Pulmonary artery endothelial cell (primary cell): Measurements from ENCODE around the gene CHERP. TPM values are rescaled to one million over a fixed set of nuclear protein-coding genes. Genes with fewer than 3 reads are reported as not detected.
"Not testable (repeated sequence)": the region's sequence is repeated elsewhere in the genome, so short reads cannot be mapped to it uniquely, and the experiment has no call there.

Source experiments
- DNase-seq: peaks from one replicate; pipeline ENCODE4 v3.0.0-alpha.2; 2011; ENCODE audit warnings: low read depth, low spot score
- total RNA-seq: library from RNA; depleted of rRNA; stranded (reverse); fragments of >200 nt; gene quantifications from 2 replicates; pipeline ENCODE4 v1.2.3, GENCODE V29; 2014

Gene CHERP
- total RNA-seq, 1 donor from 2014 or later = 4.4 TPM

DNA sequence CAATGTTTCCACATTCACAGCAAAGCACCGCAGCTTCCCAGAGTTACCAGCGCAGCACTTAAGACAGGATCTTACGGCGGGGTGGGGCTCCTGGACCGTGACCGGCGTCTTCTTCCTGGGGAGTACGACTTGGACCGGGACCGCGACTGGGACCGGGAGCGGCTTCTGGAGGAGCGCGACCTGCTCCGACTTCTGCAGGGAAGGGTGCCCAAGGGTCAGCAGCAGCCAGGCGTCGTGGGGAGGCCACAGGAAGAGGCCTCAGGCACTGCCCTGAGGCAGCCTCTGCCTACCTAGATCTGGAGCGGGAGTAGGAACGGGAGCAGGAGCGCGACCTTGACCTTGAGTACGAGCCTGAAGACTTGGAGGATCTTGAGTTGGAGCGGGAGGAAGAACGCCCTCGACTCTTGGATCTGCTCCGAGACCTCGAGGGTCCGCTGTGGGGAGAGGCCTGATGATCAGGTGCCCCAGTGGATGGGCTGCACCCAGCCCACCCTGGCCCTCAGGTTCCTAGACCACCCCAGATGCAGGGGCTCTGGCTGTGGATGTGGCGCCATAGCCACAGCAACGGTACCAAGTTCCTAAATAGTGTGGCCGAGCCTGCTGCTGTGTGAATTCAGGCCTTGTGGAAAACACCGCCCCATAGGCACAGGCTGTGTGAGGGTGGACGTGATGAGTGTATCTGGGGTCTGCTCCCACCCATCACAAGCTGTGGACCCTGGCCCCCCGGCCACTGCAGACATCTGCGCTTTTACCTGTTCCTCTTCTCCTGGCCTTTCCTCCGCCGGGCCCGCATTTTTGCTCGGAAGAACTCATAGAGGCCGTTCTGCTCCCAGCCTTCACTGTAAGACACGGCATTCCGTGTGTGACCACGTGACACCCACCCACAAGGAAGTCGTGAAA lies 21.9 kb downstream of the CHERP start:
- no peak for DNase-seq

GRCh38 chr19:16519230-16519687 lies 23.0 kb downstream of the CHERP start:
- DNase-seq = no peak

DNA sequence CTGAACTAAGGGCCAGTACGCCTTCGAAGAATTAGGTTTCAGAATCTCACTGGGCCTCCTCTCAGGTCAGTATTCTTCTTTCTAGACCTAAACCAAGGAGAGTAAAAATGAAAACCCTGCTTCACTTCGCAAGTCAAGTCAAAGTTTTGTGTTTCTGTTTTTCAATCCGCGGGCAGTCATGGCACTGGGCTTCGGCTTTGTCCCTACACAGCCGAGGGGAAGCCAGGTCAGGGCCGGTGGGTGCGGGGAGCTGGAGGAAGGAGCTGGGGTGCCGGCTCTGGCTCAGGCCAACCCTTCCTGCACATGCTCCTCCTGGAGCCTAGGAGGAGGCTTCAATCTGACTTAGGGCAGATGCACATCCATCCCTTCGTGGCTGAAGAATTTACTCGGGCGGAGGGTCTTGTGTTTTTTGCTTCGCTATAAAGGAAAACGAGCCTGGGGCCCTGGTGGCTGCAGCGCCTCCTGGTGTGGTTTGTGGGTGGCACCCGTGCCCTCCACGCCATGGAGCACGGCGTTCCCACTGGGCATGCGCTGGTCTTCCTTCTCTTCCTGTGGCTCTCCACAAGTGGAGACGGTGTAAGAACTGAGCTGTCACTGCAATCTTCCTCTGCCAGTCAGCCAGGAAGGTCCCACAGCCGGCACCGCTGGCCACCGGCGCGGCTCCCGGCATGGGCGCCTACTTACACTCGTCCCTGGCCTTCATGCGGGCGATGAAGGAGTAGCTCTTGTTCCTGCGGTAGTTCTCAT lies 23.6 kb downstream of the CHERP start:
- no peak for DNase-seq

- DNase-seq = no peak
These were observed 24.2 kb downstream of the CHERP start for GRCh38 chr19:16518061-16518460.

- no peak for DNase-seq
These were observed 25.2 kb downstream of the CHERP start for GRCh38 chr19:16516923-16517610.

GRCh38 chr19:16516381-16516780 lies 25.9 kb downstream of the CHERP start:
- no peak for DNase-seq

- no peak for DNase-seq
These were observed 27.7 kb downstream of the CHERP start for GRCh38 chr19:16514383-16515019.

DNA sequence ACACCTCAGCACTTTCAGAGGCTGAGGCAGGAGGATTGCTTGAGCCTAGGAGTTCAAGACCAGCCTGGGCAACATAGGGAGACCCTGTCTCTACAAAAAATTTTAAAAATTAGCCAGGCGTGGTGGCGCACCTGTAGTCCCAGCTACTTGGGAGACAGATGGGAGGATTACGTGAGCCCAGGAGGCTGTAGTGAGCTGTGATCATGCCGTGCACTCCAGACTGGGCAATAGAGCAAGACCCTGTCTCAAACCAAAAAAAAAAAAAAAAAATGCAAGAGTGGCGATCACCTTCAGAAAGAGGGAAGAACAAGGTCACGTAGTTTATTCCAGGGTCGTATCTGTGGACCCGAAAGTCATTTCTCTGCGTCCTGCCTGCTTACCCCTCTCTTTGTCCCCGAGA lies 29.6 kb downstream of the CHERP start:
- not testable (repeated sequence) for DNase-seq

GRCh38 chr19:16509141-16510061 lies 32.8 kb downstream of the CHERP start:
- no peak for DNase-seq

DNA sequence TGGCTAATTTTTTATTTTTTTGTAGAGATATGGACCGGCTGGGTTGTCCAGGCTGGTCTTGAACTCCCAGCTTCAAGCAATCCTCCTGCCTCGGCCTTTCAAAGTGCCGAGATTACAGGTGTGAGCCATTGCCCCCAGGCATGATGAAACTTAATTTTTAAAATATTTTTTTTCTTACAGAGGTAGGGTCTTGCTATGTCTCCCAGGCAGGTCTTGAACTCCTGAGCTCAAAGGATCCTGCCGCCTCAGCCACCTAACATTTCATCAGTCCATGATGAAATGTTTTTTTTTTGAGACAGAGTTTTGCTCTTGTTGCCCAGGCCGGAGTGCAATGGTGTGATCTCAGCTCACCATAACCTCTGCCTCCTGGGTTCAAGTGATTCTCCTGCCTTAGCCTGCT lies 33.7 kb downstream of the CHERP start:
- DNase-seq = no peak

DNA sequence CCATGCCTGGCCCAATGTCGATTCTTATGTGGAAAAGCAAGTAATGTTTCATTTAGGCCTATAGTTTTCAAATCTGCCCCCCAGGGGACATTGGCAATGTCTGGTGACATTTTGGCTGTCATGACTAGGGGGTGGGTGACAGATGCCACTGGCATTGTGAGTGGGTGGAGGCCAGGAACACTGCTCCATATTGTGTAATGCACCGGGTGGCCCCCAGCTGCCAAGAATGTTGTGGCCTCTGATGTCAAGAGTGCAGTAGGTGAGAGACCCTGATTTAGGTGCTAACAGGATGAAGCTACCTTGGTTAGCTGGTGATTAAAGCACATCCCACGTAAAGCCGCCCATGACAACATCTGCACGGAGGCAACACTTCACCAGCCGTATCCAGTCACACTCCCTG lies 35.3 kb downstream of the CHERP start:
- no peak for DNase-seq

DNA sequence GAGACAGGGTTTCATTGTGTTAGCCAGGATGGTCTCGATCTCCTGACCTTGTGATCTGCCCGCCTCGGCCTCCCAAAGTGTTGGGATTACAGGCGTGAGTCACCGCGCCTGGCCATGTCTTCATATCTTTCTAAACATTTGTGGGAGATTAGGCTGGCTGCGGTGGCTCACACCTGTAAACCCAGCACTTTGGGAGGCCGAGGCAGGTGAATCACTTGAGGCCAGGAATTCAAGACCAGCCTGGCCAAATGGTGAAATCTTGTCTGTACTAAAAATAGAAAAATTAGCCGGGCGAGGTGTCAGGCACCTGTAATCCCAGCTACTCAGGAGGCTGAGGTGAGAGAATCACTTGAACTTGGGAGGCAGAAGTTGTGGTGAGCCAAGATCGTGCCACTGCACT lies 36.1 kb downstream of the CHERP start:
- not testable (repeated sequence) for DNase-seq

DNA sequence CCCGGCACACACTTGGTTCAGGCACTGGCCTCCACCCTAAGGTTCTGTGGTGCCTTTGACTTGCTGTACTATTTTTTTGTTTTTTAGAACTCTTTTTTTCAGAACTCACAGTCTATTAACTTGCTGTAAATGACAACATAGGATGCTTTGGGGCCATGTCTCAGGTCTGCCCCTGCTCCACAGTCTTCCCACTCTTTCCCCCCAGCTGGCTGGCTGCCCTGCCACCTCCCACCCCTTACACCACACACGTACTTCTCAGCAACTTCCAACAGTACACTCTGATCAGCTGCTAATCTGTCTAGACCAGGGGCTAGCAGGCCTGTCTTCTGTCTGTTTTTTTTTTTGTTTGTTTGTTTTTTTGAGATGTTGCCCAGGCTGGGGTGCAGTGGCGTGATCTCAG lies 38.0 kb downstream of the CHERP start:
- no peak for DNase-seq

GRCh38 chr19:16497837-16498236 lies 44.4 kb downstream of the CHERP start:
- DNase-seq = no peak

GRCh38 chr19:16497042-16497441 lies 45.2 kb downstream of the CHERP start:
- no peak for DNase-seq

DNA sequence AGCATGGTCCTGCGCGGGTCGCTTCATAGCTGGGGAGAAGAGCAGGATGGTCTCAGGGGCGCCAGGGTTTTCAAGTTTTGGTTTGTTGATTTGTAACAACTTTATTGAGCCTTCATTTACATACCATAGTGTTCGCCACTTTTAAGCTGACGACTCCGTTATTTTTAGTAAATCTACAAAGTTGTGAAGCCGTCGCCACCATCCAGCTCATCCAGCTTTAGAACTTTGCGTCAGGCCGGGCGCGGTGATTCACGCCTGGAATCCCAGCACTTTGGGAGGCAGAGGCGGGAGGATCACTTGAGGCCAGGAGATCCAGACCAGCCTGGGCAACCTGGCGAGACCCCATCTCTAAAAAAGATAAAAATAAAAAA lies 45.6 kb downstream of the CHERP start:
- no peak for DNase-seq

- peak; percentile 93 for DNase-seq
These were observed 46.1 kb downstream of the CHERP start, which contains the start of the genes C19orf44 and CALR3 for GRCh38 chr19:16495982-16496612. C19orf44 (plus strand) TSS chr19:16496394; CDS start chr19:16500793, 4,399 bp downstream. CALR3 (minus strand) TSS chr19:16496167; CDS start chr19:16496129, 38 bp downstream.

DNA sequence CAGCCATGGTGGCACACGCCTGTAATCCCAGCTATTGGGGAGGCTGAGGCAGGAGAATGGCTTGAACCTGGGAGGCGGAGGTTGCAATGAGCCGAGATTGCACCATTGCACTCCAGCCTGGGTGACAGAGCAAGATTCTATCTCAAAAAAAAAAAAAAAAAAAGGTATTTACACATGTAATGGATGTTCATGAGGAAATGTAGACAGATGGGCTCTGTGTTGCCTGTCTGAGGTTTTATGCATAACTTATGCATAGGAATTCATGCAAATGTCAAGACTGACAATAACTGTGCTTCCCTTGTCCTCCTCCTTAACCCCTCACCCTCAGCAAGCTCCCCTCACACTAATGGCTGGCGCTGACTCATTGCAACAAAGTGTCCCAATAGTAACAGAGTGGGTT lies 55.8 kb downstream of the CHERP start:
- not testable (repeated sequence) for DNase-seq

GRCh38 chr19:16482745-16483144 lies 59.5 kb downstream of the CHERP start:
- DNase-seq = no peak

DNA sequence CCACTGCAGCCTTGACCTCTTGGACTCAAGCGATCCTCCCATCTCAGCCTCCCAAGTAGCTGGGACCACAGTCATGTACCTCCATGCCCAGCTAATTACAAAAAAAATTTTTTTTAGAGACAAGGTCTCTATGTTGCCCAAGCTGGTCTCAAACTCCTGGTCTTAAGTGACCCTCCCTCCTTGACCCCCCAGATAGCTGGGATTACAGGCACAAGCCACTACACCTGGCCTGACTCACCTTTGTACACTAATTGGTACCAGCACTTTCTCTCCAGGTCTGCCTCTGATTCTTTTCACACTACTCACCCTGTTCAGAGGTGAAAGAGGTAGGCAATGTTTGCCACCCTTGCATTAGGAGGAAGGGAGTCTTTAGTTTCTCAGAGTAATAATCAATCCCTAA lies 64.9 kb downstream of the CHERP start:
- DNase-seq = no peak
